Heart left ventricle (tissue), 16 donors: Measurements from ENCODE around the gene PTPRK. TPM values are rescaled to one million over a fixed set of nuclear protein-coding genes. Genes with fewer than 3 reads are reported as not detected.

Source experiments
- ATAC-seq, 4 donors: fragments of 200-7000 bp; cut with Tn5 transposase; one replicate each; pipeline ENCODE4 v1.9.1; 2020 to 2022; ENCODE audit warnings: moderate library complexity in 4 of 4, mild to moderate bottlenecking in 3 of 4, moderate number of reproducible peaks in 1 of 4
- DNase-seq, 5 donors: peaks; one replicate each; pipeline ENCODE4 v3.0.0-alpha.2; 2020
- H3K27ac ChIP-seq, 12 donors: fragments of 200-600 bp; sonication (generic) in 4 of 12; one replicate each; pipeline versions ENCODE4 v1.5.0 to v1.8.0; 2016 to 2022; ENCODE audit warnings: mild to moderate bottlenecking in 2 of 12
- H3K27me3 ChIP-seq, 9 donors: fragments of 200-600 bp; sonication (generic) in 2 of 9; one replicate each; pipeline versions ENCODE4 v1.5.1 to v1.8.0; 2016 to 2022; ENCODE audit warnings: mild to moderate bottlenecking in 3 of 9
- H3K36me3 ChIP-seq, 9 donors: fragments of 200-600 bp; sonication (generic) in 2 of 9; one replicate each; pipeline versions ENCODE4 v1.5.0 to v1.8.0; 2018 to 2022; ENCODE audit warnings: mild to moderate bottlenecking in 2 of 9
- H3K4me1 ChIP-seq, 12 donors: fragments of 200-600 bp; sonication (generic) in 4 of 12; one replicate each; pipeline versions ENCODE4 v1.5.0 to v1.8.0; 2016 to 2022; ENCODE audit warnings: mild to moderate bottlenecking in 3 of 12
- H3K4me3 ChIP-seq, 12 donors: fragments of 200-600 bp; sonication (generic) in 4 of 12; one replicate each; pipeline versions ENCODE4 v1.5.0 to v1.8.0; 2017 to 2022; ENCODE audit warnings: mild to moderate bottlenecking in 9 of 12, moderate library complexity in 4 of 12
- H3K9me3 ChIP-seq, 12 donors: fragments of 200-600 bp; sonication (generic) in 4 of 12; one replicate each; pipeline versions ENCODE4 v1.5.0 to v1.8.0; 2016 to 2022; ENCODE audit warnings: mild to moderate bottlenecking in 1 of 12
- POLR2A ChIP-seq, 2 donors: fragments of 450-650 bp; IDR thresholded peaks; one replicate each; pipeline ENCODE4 v1.6.1; 2017; ENCODE audit warnings: antibody characterized with exemption in 2 of 2, mild to moderate bottlenecking in 2 of 2, moderate library complexity in 2 of 2
- WGBS, 4 donors: extraction: QIAGEN DNeasy Blood & Tissue Kit in 2 of 4; methylation state at CpG; one replicate each; pipeline versions ENCODE4 v1.1.5 to v1.1.7; 2013 to 2018; 5-methylcytosine and 5-hydroxymethylcytosine counted together
- intact Hi-C, 10 donors: fragments of 100-400 bp; cut with DNase I; formaldehyde crosslinking; loops; one replicate each; pipeline versions ENCODE4 v1.11.1 to v1.14.2; 2022
- polyA plus RNA-seq, 2 donors: library from polyadenylated mRNA; stranded (reverse); fragments of 200-250 nt; gene quantifications; one replicate each; pipeline ENCODE4 v1.2.3, GENCODE V29; 2013
- total RNA-seq, 9 donors: library from RNA; depleted of rRNA in 2 of 9; stranded (reverse); fragments of >200 nt in 2 of 9; fragmentation: NEBNext Ultra II Directional in 3 of 9; extraction: Animal tissue kit (Norgen Biotek cat#: 25700) in 3 of 9; gene quantifications; one replicate each; pipeline versions ENCODE4 v1.1.0 to v1.2.4, GENCODE V29; 2016 to 2023
- TF ChIP-seq, protein P1 (sequence below), 12 donors: fragments of 200-600 bp; sonication (generic) in 4 of 12; IDR thresholded peaks; one replicate each; pipeline versions ENCODE4 v1.5.0 to v1.8.0; 2018 to 2022; ENCODE audit warnings: antibody characterized with exemption in 12 of 12, mild to moderate bottlenecking in 5 of 12
- donor health status: ischemic (EF 13 %, LVEDD 7.1; RV severe dilation, severe dysfunction).
- donor health status: healthy with polysubstance abuse.
- donor health status: DM: no; HTN: yes; CAD: no.
- donor health status: DM: no; HTN: no; CAD: no.
- donor health status: ischemic (EF 25% LVEDD 6.9; RV normal size, moderate dysfunction).
- donor health status: ischemic (EF 25% LVEDD 5.7; RV mildly dilated, moderate dysfunction).
- donor health status: healthy.
- donor health status: DM: yes; HTN: yes; CAD: no.
- donor health status: ischemic (EF 35%, LVEDD 5.7; RV mildly dilated, moderate dysfunction).
- donor health status: nonischemic (EF 11% LVEDD 7.7; RV severe dilation, severe dysfunction).
- donor health status: DM: yes; HTN: yes; CAD: no.
- donor health status: PGD.
- donor health status: ischemic (EF 29% LVEDD 5.4; RV normal size, mild dysfunction).
- donor health status: nonischemic (EF 23%, LVEDD 6.1; RV moderate dilation, normal function).

The PTPRK gene
- total and polyA plus RNA-seq, 11 donors: 5.4 to 50.8 (median 38.5) TPM

- intact Hi-C loops: no loop called here
- ATAC-seq (no peak), DNase-seq (no peak)
- no peaks in the 10 kb centered on the region for H3K27me3 ChIP-seq
- H3K4me1 ChIP-seq: peaks cover 0 to 23% (median 8%) of the 10 kb centered on the region in 12 donors
- no peaks in the 10 kb centered on the region for H3K36me3 ChIP-seq
- no peak overlapping the region for H3K27ac ChIP-seq
- TF ChIP-seq POLR2A (IDR thresholded peaks at IDR 0.05): no peak
- H3K9me3 ChIP-seq: no peaks in the 10 kb centered on the region
- H3K4me3 ChIP-seq: no peak overlapping the region
- 51 to 72% (median 61%) methylated on average over 2 of the region's 2 CpGs for WGBS, 4 donors
These were observed 249.4 kb downstream of the PTPRK start for GRCh38 chr6:128271011-128271410.

GRCh38 chr6:128266946-128267345 is 253.5 kb downstream of the PTPRK start:
- Histone ChIP-seq H3K36me3 (peaks cover 0 to 5% (median 0%) of the 10 kb centered on the region in 9 donors), H3K27ac (no peak overlapping the region), H3K4me3 (no peak overlapping the region), H3K4me1 (peaks cover 0 to 23% (median 6%) of the 10 kb centered on the region in 12 donors), H3K9me3 (no peaks in the 10 kb centered on the region), H3K27me3 (no peaks in the 10 kb centered on the region)
- no peak for ATAC-seq
- TF ChIP-seq, protein P1, sequence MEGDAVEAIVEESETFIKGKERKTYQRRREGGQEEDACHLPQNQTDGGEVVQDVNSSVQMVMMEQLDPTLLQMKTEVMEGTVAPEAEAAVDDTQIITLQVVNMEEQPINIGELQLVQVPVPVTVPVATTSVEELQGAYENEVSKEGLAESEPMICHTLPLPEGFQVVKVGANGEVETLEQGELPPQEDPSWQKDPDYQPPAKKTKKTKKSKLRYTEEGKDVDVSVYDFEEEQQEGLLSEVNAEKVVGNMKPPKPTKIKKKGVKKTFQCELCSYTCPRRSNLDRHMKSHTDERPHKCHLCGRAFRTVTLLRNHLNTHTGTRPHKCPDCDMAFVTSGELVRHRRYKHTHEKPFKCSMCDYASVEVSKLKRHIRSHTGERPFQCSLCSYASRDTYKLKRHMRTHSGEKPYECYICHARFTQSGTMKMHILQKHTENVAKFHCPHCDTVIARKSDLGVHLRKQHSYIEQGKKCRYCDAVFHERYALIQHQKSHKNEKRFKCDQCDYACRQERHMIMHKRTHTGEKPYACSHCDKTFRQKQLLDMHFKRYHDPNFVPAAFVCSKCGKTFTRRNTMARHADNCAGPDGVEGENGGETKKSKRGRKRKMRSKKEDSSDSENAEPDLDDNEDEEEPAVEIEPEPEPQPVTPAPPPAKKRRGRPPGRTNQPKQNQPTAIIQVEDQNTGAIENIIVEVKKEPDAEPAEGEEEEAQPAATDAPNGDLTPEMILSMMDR (IDR thresholded peaks at IDR 0.05): no peak
- TF ChIP-seq POLR2A (IDR thresholded peaks at IDR 0.05): no peak
- 94 to 98% (median 97%) methylated on average over 1 of the region's 1 CpG for WGBS, 4 donors
- no peak for DNase-seq
- intact Hi-C loops: no loop called here

GRCh38 chr6:128265706-128266105 is 254.7 kb downstream of the PTPRK start:
- Histone ChIP-seq H3K4me1 (peaks cover 0 to 15% (median 4%) of the 10 kb centered on the region in 12 donors), H3K36me3 (peaks cover 0 to 5% (median 0%) of the 10 kb centered on the region in 9 donors), H3K27me3 (no peaks in the 10 kb centered on the region), H3K27ac (no peak overlapping the region), H3K9me3 (no peaks in the 10 kb centered on the region), H3K4me3 (no peak overlapping the region)
- WGBS, 4 donors: 96 to 98% (median 97%) methylated on average over 3 of the region's 3 CpGs
- DNase-seq (no peak), ATAC-seq (no peak)
- intact Hi-C loops: no loop called here
- no peak for TF ChIP-seq POLR2A (IDR thresholded peaks at IDR 0.05)
- TF ChIP-seq, protein P1 (IDR thresholded peaks at IDR 0.05): no peak

- H3K27ac ChIP-seq: no peak overlapping the region
- no peaks in the 10 kb centered on the region for H3K9me3 ChIP-seq
- H3K36me3 ChIP-seq: peaks cover 0 to 5% (median 0%) of the 10 kb centered on the region in 9 donors
- peak overlapping the region in 5 of 12 donors; percentile 0 to 36 (median 24) for H3K4me3 ChIP-seq
- TF ChIP-seq, protein P1 (IDR thresholded peaks at IDR 0.05): no peak
- no peak for TF ChIP-seq POLR2A (IDR thresholded peaks at IDR 0.05)
- H3K27me3 ChIP-seq: no peaks in the 10 kb centered on the region
- 86 to 88% (median 88%) methylated on average over 6 of the region's 6 CpGs for WGBS, 4 donors
- ATAC-seq: no peak
- intact Hi-C loops: no loop called here
- no peak for DNase-seq
- peaks cover 0 to 19% (median 0%) of the 10 kb centered on the region in 12 donors for H3K4me1 ChIP-seq
These were observed 260.4 kb downstream of the PTPRK start for GRCh38 chr6:128259730-128260685.
